HG03060 (cell line): ENCODE measurements around the gene SLC35G4.
"Not testable (repeated sequence)": the region's sequence is repeated elsewhere in the genome, so short reads cannot be mapped to it uniquely, and the experiment has no call there.

Experiments used
- ATAC-seq: cut with Tn5 transposase; IDR thresholded peaks from one replicate; pipeline ENCODE4 v1.9.1; 2021; ENCODE audit warnings: low read depth, moderate number of reproducible peaks; ENCODE audit not compliant: unreplicated experiment

SLC35G4 gene

GRCh38 chr18:11613073-11613472 is 3.7 kb downstream of the SLC35G4 start:
- ATAC-seq, result not testable (repeated sequence)

- ATAC-seq, result not testable (repeated sequence)
Observed at GRCh38 chr18:11613611-11614010, 4.2 kb downstream of the SLC35G4 start.

GRCh38 chr18:11614042-11614441 is 4.6 kb downstream of the SLC35G4 start:
- not testable (repeated sequence) for ATAC-seq

- ATAC-seq, result not testable (repeated sequence)
Observed at GRCh38 chr18:11614981-11615380, 5.6 kb downstream of the SLC35G4 start.

GRCh38 chr18:11647310-11647709 is 37.9 kb downstream of the SLC35G4 start:
- not testable (repeated sequence) for ATAC-seq

- ATAC-seq, result not testable (repeated sequence)
Observed at GRCh38 chr18:11647804-11648203, 38.4 kb downstream of the SLC35G4 start.

GRCh38 chr18:11649839-11650238 is 40.4 kb downstream of the SLC35G4 start:
- no peak for ATAC-seq

- no peak for ATAC-seq
Observed at GRCh38 chr18:11651899-11652298, 42.5 kb downstream of the SLC35G4 start.

GRCh38 chr18:11653521-11653920 is 44.1 kb downstream of the SLC35G4 start:
- no peak for ATAC-seq

- ATAC-seq, result no peak
Observed at GRCh38 chr18:11654736-11655605, 45.6 kb downstream of the SLC35G4 start.

- ATAC-seq, result no peak
Observed at GRCh38 chr18:11655606-11655932, 46.2 kb downstream of the SLC35G4 start.

- no peak for ATAC-seq
Observed at GRCh38 chr18:11657152-11657551, 47.8 kb downstream of the SLC35G4 start.

- ATAC-seq, result no peak
Observed at GRCh38 chr18:11657554-11657953, 48.2 kb downstream of the SLC35G4 start.

- ATAC-seq, result no peak
Observed at GRCh38 chr18:11658019-11658418, 48.6 kb downstream of the SLC35G4 start.

- ATAC-seq, result no peak
Observed at GRCh38 chr18:11658989-11659388, 49.6 kb downstream of the SLC35G4 start.
